ENCODE data around the gene TMSB15B. TPM values are rescaled to one million over a fixed set of nuclear protein-coding genes. Genes with fewer than 3 reads are reported as not detected.
"Not testable (repeated sequence)": the region's sequence is repeated elsewhere in the genome, so short reads cannot be mapped to it uniquely, and the experiment has no call there.

Gene TMSB15B
- total RNA-seq, 2 donors from 2014 or later, result 2.7 to 3.0 TPM

- H3K4me3 ChIP-seq, result no peak overlapping the region
- no peaks in the 10 kb centered on the region for H3K36me3 ChIP-seq
- no peak overlapping the region for H3K27ac ChIP-seq
- TF ChIP-seq, protein P1, sequence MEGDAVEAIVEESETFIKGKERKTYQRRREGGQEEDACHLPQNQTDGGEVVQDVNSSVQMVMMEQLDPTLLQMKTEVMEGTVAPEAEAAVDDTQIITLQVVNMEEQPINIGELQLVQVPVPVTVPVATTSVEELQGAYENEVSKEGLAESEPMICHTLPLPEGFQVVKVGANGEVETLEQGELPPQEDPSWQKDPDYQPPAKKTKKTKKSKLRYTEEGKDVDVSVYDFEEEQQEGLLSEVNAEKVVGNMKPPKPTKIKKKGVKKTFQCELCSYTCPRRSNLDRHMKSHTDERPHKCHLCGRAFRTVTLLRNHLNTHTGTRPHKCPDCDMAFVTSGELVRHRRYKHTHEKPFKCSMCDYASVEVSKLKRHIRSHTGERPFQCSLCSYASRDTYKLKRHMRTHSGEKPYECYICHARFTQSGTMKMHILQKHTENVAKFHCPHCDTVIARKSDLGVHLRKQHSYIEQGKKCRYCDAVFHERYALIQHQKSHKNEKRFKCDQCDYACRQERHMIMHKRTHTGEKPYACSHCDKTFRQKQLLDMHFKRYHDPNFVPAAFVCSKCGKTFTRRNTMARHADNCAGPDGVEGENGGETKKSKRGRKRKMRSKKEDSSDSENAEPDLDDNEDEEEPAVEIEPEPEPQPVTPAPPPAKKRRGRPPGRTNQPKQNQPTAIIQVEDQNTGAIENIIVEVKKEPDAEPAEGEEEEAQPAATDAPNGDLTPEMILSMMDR (IDR thresholded peaks at IDR 0.05), result no peak
- no peak overlapping the region for H3K9ac ChIP-seq (ENCODE audit: low read depth in 2 of 2, low read length in 2 of 2)
- no peaks in the 10 kb centered on the region for H3K9me3 ChIP-seq
- H3K4me1 ChIP-seq, result no peaks in the 10 kb centered on the region
- intact Hi-C loops (cut with DNase I), result no loop called here
- no peaks in the 10 kb centered on the region for H3K27me3 ChIP-seq
- no peak for DNase-seq
Observed at GRCh38 chrX:103953353-103953752, 9.1 kb upstream of the TMSB15B start.

GRCh38 chrX:103954259-103954658 lies 8.2 kb upstream of the TMSB15B start:
- Histone ChIP-seq H3K4me3 (no peak overlapping the region), H3K9ac (ENCODE audit: low read depth in 2 of 2, low read length in 2 of 2) (no peak overlapping the region), H3K27me3 (no peaks in the 10 kb centered on the region), H3K9me3 (no peaks in the 10 kb centered on the region), H3K27ac (no peak overlapping the region), H3K4me1 (no peaks in the 10 kb centered on the region), H3K36me3 (no peaks in the 10 kb centered on the region)
- TF ChIP-seq, protein P1 (IDR thresholded peaks at IDR 0.05), result no peak
- intact Hi-C loops (cut with DNase I), result no loop called here
- no peak for DNase-seq

- DNase-seq; H3K27me3 ChIP-seq; H3K36me3 ChIP-seq; H3K4me1 ChIP-seq; H3K27ac ChIP-seq; H3K9ac ChIP-seq (ENCODE audit: low read depth in 2 of 2, low read length in 2 of 2); intact Hi-C loops (cut with DNase I); H3K4me3 ChIP-seq; H3K9me3 ChIP-seq: not testable (repeated sequence)
Observed at GRCh38 chrX:103960599-103960998, 1.8 kb upstream of the TMSB15B start.

- intact Hi-C loops (cut with DNase I), result not testable (repeated sequence)
Observed at GRCh38 chrX:103983508-103983907, 21.1 kb downstream of the TMSB15B start.

GRCh38 chrX:103999234-103999633 lies 36.8 kb downstream of the TMSB15B start:
- Histone ChIP-seq H3K27me3 (no peaks in the 10 kb centered on the region), H3K4me1 (no peaks in the 10 kb centered on the region), H3K9ac (ENCODE audit: low read depth in 2 of 2, low read length in 2 of 2) (no peak overlapping the region), H3K27ac (no peak overlapping the region), H3K9me3 (no peaks in the 10 kb centered on the region), H3K4me3 (no peak overlapping the region), H3K36me3 (no peaks in the 10 kb centered on the region)
- intact Hi-C loops (cut with DNase I), result no loop called here
- no peak for DNase-seq
- TF ChIP-seq, protein P1 (IDR thresholded peaks at IDR 0.05), result no peak

More at GRCh38 chrX:103983508-103983907, 21.1 kb downstream of the TMSB15B start:
- not testable (repeated sequence) for H3K9ac ChIP-seq (ENCODE audit: low read depth in 2 of 2, low read length in 2 of 2); DNase-seq; H3K27me3 ChIP-seq; H3K9me3 ChIP-seq; H3K4me3 ChIP-seq; H3K27ac ChIP-seq; H3K36me3 ChIP-seq; H3K4me1 ChIP-seq

GRCh38 chrX:104008831-104009230 lies 46.4 kb downstream of the TMSB15B start:
- Histone ChIP-seq H3K27me3 (no peaks in the 10 kb centered on the region), H3K27ac (no peak overlapping the region)
- TF ChIP-seq, protein P1 (IDR thresholded peaks at IDR 0.05), result no peak

GRCh38 chrX:104013158-104013557 lies 50.7 kb downstream of the TMSB15B start:
- no peak overlapping the region for H3K4me3 ChIP-seq
- H3K9me3 ChIP-seq, result no peaks in the 10 kb centered on the region
- H3K36me3 ChIP-seq, result no peaks in the 10 kb centered on the region
- intact Hi-C loops (cut with DNase I), result no loop called here
- H3K4me1 ChIP-seq, result no peaks in the 10 kb centered on the region
- no peak overlapping the region for H3K9ac ChIP-seq (ENCODE audit: low read depth in 2 of 2, low read length in 2 of 2)
- TF ChIP-seq, protein P1 (IDR thresholded peaks at IDR 0.05), result no peak
- H3K27ac ChIP-seq, result no peak overlapping the region
- H3K27me3 ChIP-seq, result no peaks in the 10 kb centered on the region
- no peak for DNase-seq

More at GRCh38 chrX:104008831-104009230, 46.4 kb downstream of the TMSB15B start:
- no peak for DNase-seq
- no peak overlapping the region for H3K9ac ChIP-seq (ENCODE audit: low read depth in 2 of 2, low read length in 2 of 2)
- intact Hi-C loops (cut with DNase I), result no loop called here
- no peaks in the 10 kb centered on the region for H3K36me3 ChIP-seq
- H3K4me3 ChIP-seq, result no peak overlapping the region
- H3K4me1 ChIP-seq, result no peaks in the 10 kb centered on the region
- H3K9me3 ChIP-seq, result no peaks in the 10 kb centered on the region

All from colonic mucosa (tissue), 4 donors.